Endothelial cell of umbilical vein (primary cell): ENCODE results near the gene ADGRF3.

Experiments used
- CTCF ChIP-seq, 2 donors: IDR thresholded peaks; 1 replicate in 1 of 2; 2 replicates in 1 of 2; pipeline ENCODE4 v1.5.1; 2011; ENCODE audit warnings: low read length in 2 of 2, mild to moderate bottlenecking in 2 of 2, moderate library complexity in 2 of 2, control low read depth in 1 of 2, inconsistent platforms in 1 of 2, low read depth in 1 of 2; ENCODE audit not compliant: insufficient read depth in 1 of 2; ENCODE audit errors: extremely low read depth in 1 of 2
- EZH2 ChIP-seq: IDR thresholded peaks from 2 replicates; pipeline ENCODE4 v1.6.1; 2012; ENCODE audit warnings: borderline replicate concordance, low read depth, mild to moderate bottlenecking, moderate library complexity, low read length, inconsistent platforms; ENCODE audit not compliant: severe bottlenecking
- JUN ChIP-seq: IDR thresholded peaks from 2 replicates; pipeline ENCODE4 v1.6.1; 2011; ENCODE audit warnings: borderline replicate concordance, low read depth; ENCODE audit not compliant: insufficient read length, insufficient read depth
- MAX ChIP-seq: IDR thresholded peaks from 2 replicates; pipeline ENCODE4 v1.6.1; 2011; ENCODE audit not compliant: insufficient read depth, insufficient read length
- MYC ChIP-seq: IDR thresholded peaks from one replicate; pipeline ENCODE4 v1.6.1; 2011; ENCODE audit warnings: mild to moderate bottlenecking, low read depth, low read length
- POLR2A ChIP-seq: IDR thresholded peaks from 2 replicates; pipeline ENCODE4 v1.6.1; 2012; ENCODE audit warnings: low read depth, mild to moderate bottlenecking, control low read depth, low read length
- POLR2AphosphoS5 ChIP-seq: IDR thresholded peaks from 2 replicates; pipeline ENCODE4 v1.6.1; 2012; ENCODE audit warnings: low read depth, mild to moderate bottlenecking, control low read depth, low read length, moderate library complexity; ENCODE audit not compliant: insufficient read depth

DNA sequence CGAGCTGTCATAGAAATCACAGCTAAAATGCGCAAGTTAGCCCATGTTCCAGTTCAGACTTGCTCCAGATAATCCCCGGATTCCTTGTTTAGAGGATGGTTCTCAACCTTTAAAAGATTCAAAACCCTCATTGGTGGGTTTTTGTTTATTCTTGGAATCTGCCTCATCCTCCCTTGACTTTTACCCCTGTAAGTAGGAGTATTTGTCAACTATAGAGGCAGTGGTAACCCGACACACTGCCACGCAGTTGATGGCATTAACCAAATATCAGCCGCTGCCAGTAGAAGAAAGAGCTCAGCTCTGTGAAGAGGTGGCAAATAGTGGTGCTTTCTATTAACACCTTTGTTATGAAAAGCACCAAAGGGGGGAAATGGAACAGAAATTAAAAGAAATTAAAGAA, 41.0 kb downstream of the ADGRF3 start:
- TF ChIP-seq CTCF (IDR thresholded peaks at IDR 0.05; ENCODE audit: extremely low read depth in 1 of 2, insufficient read depth in 1 of 2, low read depth in 1 of 2, low read length in 2 of 2) = no peak
- TF ChIP-seq POLR2A = no peak
- no peak for TF ChIP-seq MAX
- no peak for TF ChIP-seq EZH2
- TF ChIP-seq MYC = no peak
- TF ChIP-seq POLR2AphosphoS5 = no peak
- no peak for TF ChIP-seq JUN
